ENCODE results near the gene VWC2L. TPM values are rescaled to one million over a fixed set of nuclear protein-coding genes. Genes with fewer than 3 reads are reported as not detected.

VWC2L gene
- total RNA-seq, 1 donor from 2014 or later = not detected

DNA sequence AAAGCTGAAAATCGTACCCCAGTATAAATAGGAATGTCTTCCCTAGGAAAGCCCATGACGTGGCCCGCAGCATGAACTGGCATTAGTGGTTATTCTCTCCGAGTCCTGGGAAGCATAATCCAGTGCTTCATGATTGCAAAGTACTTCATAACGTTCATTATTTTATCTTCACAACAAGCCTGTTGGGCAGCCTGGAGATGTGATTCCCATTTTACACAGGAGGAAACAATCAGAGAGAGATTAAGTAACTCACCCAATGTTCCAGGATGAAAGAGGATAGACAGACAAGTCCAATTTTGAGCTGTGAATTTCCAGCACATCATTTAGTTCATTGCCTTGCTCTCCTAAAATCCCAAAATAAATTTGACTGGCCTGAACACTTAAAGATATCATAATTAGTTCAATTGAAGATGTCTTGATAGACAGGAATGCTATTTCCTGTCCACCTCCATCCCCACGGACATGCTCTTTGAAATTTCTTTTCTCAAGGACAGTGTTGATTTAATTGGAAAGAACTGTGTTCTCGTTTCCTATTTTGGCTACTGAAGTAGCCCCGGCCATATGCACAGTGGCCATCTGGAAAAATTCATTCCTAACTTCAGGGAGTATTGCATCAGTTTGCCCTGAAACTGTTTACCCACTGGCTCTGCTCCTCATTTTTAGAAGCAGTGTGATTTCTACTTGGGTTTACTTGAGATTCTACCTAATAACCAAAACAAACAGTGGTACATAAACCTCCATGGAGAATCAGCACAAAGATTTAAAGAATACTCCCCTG is 93.9 kb downstream of the VWC2L start:
- no peak overlapping the region for H3K27ac Mint-ChIP-seq (ENCODE audit: unreplicated experiment)
- DNase-seq (ENCODE audit: low spot score) = no peak
- H3K27me3 Mint-ChIP-seq (ENCODE audit: low read depth) = no peaks in the 10 kb centered on the region
- TF ChIP-seq, protein P1, sequence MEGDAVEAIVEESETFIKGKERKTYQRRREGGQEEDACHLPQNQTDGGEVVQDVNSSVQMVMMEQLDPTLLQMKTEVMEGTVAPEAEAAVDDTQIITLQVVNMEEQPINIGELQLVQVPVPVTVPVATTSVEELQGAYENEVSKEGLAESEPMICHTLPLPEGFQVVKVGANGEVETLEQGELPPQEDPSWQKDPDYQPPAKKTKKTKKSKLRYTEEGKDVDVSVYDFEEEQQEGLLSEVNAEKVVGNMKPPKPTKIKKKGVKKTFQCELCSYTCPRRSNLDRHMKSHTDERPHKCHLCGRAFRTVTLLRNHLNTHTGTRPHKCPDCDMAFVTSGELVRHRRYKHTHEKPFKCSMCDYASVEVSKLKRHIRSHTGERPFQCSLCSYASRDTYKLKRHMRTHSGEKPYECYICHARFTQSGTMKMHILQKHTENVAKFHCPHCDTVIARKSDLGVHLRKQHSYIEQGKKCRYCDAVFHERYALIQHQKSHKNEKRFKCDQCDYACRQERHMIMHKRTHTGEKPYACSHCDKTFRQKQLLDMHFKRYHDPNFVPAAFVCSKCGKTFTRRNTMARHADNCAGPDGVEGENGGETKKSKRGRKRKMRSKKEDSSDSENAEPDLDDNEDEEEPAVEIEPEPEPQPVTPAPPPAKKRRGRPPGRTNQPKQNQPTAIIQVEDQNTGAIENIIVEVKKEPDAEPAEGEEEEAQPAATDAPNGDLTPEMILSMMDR (IDR thresholded peaks at IDR 0.05) = no peak
- peaks cover 9% of the 10 kb centered on the region for H3K4me1 Mint-ChIP-seq (ENCODE audit: low read depth)
- H3K4me3 Mint-ChIP-seq (ENCODE audit: unreplicated experiment) = no peak overlapping the region
- no peaks in the 10 kb centered on the region for H3K36me3 Mint-ChIP-seq (ENCODE audit: low read depth)
- no peaks in the 10 kb centered on the region for H3K9me3 Mint-ChIP-seq (ENCODE audit: low read depth)

- no peak for DNase-seq (ENCODE audit: low spot score)
- Mint-ChIP-seq H3K27ac (ENCODE audit: unreplicated experiment) (no peak overlapping the region), H3K4me3 (ENCODE audit: unreplicated experiment) (no peak overlapping the region), H3K27me3 (ENCODE audit: low read depth) (no peaks in the 10 kb centered on the region), H3K9me3 (ENCODE audit: low read depth) (no peaks in the 10 kb centered on the region), H3K4me1 (ENCODE audit: low read depth) (peaks cover 9% of the 10 kb centered on the region), H3K36me3 (ENCODE audit: low read depth) (no peaks in the 10 kb centered on the region)
- TF ChIP-seq, protein P1 (IDR thresholded peaks at IDR 0.05) = no peak
Measured at GRCh38 chr2:214507032-214507431, 96.2 kb downstream of the VWC2L start.

- no peaks in the 10 kb centered on the region for H3K4me1 Mint-ChIP-seq (ENCODE audit: low read depth)
- no peaks in the 10 kb centered on the region for H3K36me3 Mint-ChIP-seq (ENCODE audit: low read depth)
- H3K9me3 Mint-ChIP-seq (ENCODE audit: low read depth) = no peaks in the 10 kb centered on the region
- no peak overlapping the region for H3K4me3 Mint-ChIP-seq (ENCODE audit: unreplicated experiment)
- H3K27ac Mint-ChIP-seq (ENCODE audit: unreplicated experiment) = no peak overlapping the region
- no peak for DNase-seq (ENCODE audit: low spot score)
- TF ChIP-seq, protein P1 (IDR thresholded peaks at IDR 0.05) = no peak
- H3K27me3 Mint-ChIP-seq (ENCODE audit: low read depth) = no peaks in the 10 kb centered on the region
Measured at GRCh38 chr2:214514704-214515103, 103.8 kb downstream of the VWC2L start.

GRCh38 chr2:214515111-214515510 is 104.3 kb downstream of the VWC2L start:
- H3K27ac Mint-ChIP-seq (ENCODE audit: unreplicated experiment) = no peak overlapping the region
- H3K36me3 Mint-ChIP-seq (ENCODE audit: low read depth) = no peaks in the 10 kb centered on the region
- H3K4me1 Mint-ChIP-seq (ENCODE audit: low read depth) = no peaks in the 10 kb centered on the region
- no peak overlapping the region for H3K4me3 Mint-ChIP-seq (ENCODE audit: unreplicated experiment)
- TF ChIP-seq, protein P1 (IDR thresholded peaks at IDR 0.05) = no peak
- H3K27me3 Mint-ChIP-seq (ENCODE audit: low read depth) = no peaks in the 10 kb centered on the region
- no peaks in the 10 kb centered on the region for H3K9me3 Mint-ChIP-seq (ENCODE audit: low read depth)
- DNase-seq (ENCODE audit: low spot score) = no peak

DNA sequence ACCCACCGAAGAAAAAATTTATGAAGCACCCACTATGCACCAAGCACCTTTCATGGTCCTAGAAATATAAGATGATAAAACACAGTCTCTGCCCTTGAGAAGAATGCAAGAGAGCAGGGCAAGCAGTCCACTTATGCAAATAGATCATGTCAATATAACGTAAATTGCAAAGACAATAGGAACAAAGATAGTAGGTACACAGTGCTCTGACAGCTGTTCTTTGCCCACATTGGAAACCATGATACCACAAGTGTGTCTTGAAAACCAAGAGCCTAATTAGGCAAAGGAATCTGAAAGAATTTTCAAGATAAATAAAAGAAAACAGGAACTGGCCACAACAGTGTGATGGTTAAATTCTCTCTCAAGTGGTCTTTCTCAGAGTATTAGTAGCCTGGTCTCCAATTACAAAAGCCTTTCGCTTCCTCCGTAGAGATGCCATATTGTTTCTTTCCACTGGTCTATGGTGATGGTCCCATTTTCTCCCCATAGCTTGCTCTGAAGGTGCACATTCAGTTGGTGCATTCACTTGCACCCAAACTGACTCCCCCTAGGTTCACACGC is 108.5 kb downstream of the VWC2L start:
- Mint-ChIP-seq H3K27me3 (ENCODE audit: low read depth) (no peaks in the 10 kb centered on the region), H3K4me3 (ENCODE audit: unreplicated experiment) (no peak overlapping the region), H3K27ac (ENCODE audit: unreplicated experiment) (no peak overlapping the region), H3K9me3 (ENCODE audit: low read depth) (no peaks in the 10 kb centered on the region), H3K4me1 (ENCODE audit: low read depth) (no peaks in the 10 kb centered on the region), H3K36me3 (ENCODE audit: low read depth) (no peaks in the 10 kb centered on the region)
- DNase-seq (ENCODE audit: low spot score) = no peak
- TF ChIP-seq, protein P1 (IDR thresholded peaks at IDR 0.05) = no peak
